Sigmoid colon (tissue), 7 donors: Measurements from ENCODE around the gene IFI35. TPM values are rescaled to one million over a fixed set of nuclear protein-coding genes. Genes with fewer than 3 reads are reported as not detected.
"Not testable (repeated sequence)": the region's sequence is repeated elsewhere in the genome, so short reads cannot be mapped to it uniquely, and the experiment has no call there.

Experiments used
- DNase-seq: peaks from one replicate; pipeline ENCODE4 v3.0.0-alpha.2; 2019
- H3K27ac ChIP-seq, 4 donors: fragments of 200-600 bp; sonication (generic); one replicate each; pipeline ENCODE4 v1.5.1; 2016 to 2019; ENCODE audit warnings: mild to moderate bottlenecking in 1 of 4
- H3K27me3 ChIP-seq, 3 donors: fragments of 200-600 bp; sonication (generic); one replicate each; pipeline ENCODE4 v1.5.1; 2019; ENCODE audit warnings: mild to moderate bottlenecking in 1 of 3
- H3K36me3 ChIP-seq, 4 donors: fragments of 200-600 bp; sonication (generic); one replicate each; pipeline ENCODE4 v1.5.1; 2016 to 2019
- H3K4me1 ChIP-seq, 4 donors: fragments of 200-600 bp; sonication (generic); one replicate each; pipeline ENCODE4 v1.5.1; 2017 to 2019
- H3K4me3 ChIP-seq, 4 donors: fragments of 200-600 bp; sonication (generic); one replicate each; pipeline ENCODE4 v1.5.1; 2017 to 2019; ENCODE audit warnings: mild to moderate bottlenecking in 2 of 4, moderate library complexity in 1 of 4
- H3K9me3 ChIP-seq, 4 donors: fragments of 200-600 bp in 3 of 4; sonication (generic) in 3 of 4; one replicate each; pipeline versions ENCODE4 v1.5.1 to v1.6.1; 2013 to 2019
- EP300 ChIP-seq, 4 donors: sonication (generic); formaldehyde crosslinking; IDR thresholded peaks; one replicate each; pipeline ENCODE4 v1.6.1; 2017; ENCODE audit warnings: antibody characterized with exemption in 4 of 4
- POLR2A ChIP-seq, 2 donors: fragments of 450-650 bp; IDR thresholded peaks; one replicate each; pipeline ENCODE4 v1.6.1; 2016; ENCODE audit warnings: antibody characterized with exemption in 2 of 2, mild to moderate bottlenecking in 2 of 2, moderate library complexity in 2 of 2
- POLR2AphosphoS5 ChIP-seq, 4 donors: sonication (generic); formaldehyde crosslinking; IDR thresholded peaks; one replicate each; pipeline ENCODE4 v1.6.1; 2017; ENCODE audit warnings: antibody characterized with exemption in 4 of 4
- WGBS, 2 donors: extraction: QIAGEN DNeasy Blood & Tissue Kit; methylation state at CpG; one replicate each; pipeline ENCODE4 v1.1.7; 2013; 5-methylcytosine and 5-hydroxymethylcytosine counted together
- intact Hi-C: fragments of 100-400 bp; cut with DNase I; formaldehyde crosslinking; loops from one replicate; pipeline ENCODE4 v1.15.1; 2023
- polyA plus RNA-seq, 3 donors: library from polyadenylated mRNA; stranded (reverse); fragments of 200-250 nt; gene quantifications; one replicate each; pipeline ENCODE4 v1.2.3, GENCODE V29; 2013
- total RNA-seq, 4 donors: library from RNA; depleted of rRNA; stranded (reverse); fragments of >200 nt; gene quantifications; one replicate each; pipeline ENCODE4 v1.1.0, GENCODE V29; 2016
- TF ChIP-seq, protein P1 (sequence below), 4 experiments: fragments of 450-650 bp in 3 of 4; fragments of 200-600 bp in 1 of 4; IDR thresholded peaks; one replicate each; pipeline ENCODE4 v1.5.1; 2016 to 2019; ENCODE audit warnings: antibody characterized with exemption in 4 of 4, mild to moderate bottlenecking in 3 of 4, moderate library complexity in 2 of 4
- donor health status: healthy with polysubstance abuse.
- donor health status: Bipolar disorder and iron deficiency.
- donor health status: healthy.

The IFI35 gene
- total and polyA plus RNA-seq, 7 donors = 22.4 to 77.9 (median 48.6) TPM

DNA sequence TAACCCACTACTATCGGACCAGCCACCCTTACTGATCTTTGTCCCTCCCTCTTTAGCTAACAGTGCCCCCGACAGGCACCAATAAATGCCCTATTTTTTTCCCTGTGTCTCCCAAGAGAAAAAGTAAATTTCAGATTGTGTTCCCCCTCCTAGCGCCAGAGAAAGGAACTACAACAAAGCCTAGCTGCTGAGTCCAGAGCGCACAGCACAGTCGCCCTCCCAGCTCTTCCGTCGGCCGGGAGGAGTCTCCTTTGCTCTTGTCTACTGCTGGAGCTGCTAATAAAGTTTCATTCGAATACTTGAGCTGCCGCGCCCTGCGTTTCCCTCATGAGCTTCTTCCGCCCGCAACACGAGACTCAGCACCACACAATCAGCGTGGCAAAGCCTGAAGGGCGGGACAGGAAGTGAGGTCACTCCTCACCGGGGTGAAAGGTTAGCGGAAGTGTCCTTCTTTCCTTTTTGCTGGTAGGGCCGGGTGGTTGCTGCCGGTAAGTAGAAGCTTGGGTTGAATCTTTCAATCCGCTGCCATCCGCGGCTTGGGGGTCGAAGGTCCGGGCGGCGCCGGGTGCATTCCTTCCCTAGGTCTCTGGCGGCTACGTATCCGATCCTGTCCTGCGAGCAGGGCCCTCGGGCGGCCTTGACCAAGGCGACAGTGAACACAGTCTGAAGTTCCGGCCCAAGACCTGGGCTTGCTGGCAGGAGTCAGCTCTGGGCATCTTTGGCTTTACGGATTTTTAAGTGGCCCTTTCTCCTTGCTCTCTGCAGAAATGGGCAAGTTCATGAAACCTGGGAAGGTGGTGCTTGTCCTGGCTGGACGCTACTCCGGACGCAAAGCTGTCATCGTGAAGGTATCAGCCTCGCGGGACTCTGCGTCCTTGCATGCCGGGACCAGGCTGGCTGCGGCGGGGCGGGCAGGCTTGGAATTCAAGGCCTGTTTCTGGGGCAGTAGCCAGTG lies 8.3 kb upstream of the IFI35 start, which contains the start of gene RPL27:
RPL27 (plus strand) TSS at position 436 of the 955 bp plus-strand sequence; CDS start at position 768, 332 bp downstream.
- peaks cover 5 to 52% (median 32%) of the 10 kb centered on the region in 4 donors for H3K36me3 ChIP-seq
- no peaks in the 10 kb centered on the region for H3K9me3 ChIP-seq
- DNase-seq = peak; percentile 100
- peak within 1 kb of the TSS; percentile 93 to 97 (median 94) for H3K27ac ChIP-seq
- WGBS, 2 donors = 0% methylated on average over 49 of the region's 49 CpGs
- H3K27me3 ChIP-seq = no peaks in the 10 kb centered on the region
- intact Hi-C loops = loop anchor here (2.0 to 5.0 kb wide), 3 partner anchors 17 to 173 kb away; partner anchors contain the start of genes AOC2, NBR1, PTGES3L and RUNDC1
- H3K4me3 ChIP-seq = peak within 1 kb of the TSS; percentile 66 to 88 (median 79)
- peaks cover 0 to 22% (median 22%) of the 10 kb centered on the region in 4 donors for H3K4me1 ChIP-seq
- TF ChIP-seq EP300 (IDR thresholded peaks at IDR 0.05) (peak in 2 of 4 donors; percentile 42 to 85), POLR2A (IDR thresholded peaks at IDR 0.05) (peak; percentile 75 to 88), POLR2AphosphoS5 (IDR thresholded peaks at IDR 0.05) (peak; percentile 90 to 95 (median 92))
- TF ChIP-seq, protein P1, sequence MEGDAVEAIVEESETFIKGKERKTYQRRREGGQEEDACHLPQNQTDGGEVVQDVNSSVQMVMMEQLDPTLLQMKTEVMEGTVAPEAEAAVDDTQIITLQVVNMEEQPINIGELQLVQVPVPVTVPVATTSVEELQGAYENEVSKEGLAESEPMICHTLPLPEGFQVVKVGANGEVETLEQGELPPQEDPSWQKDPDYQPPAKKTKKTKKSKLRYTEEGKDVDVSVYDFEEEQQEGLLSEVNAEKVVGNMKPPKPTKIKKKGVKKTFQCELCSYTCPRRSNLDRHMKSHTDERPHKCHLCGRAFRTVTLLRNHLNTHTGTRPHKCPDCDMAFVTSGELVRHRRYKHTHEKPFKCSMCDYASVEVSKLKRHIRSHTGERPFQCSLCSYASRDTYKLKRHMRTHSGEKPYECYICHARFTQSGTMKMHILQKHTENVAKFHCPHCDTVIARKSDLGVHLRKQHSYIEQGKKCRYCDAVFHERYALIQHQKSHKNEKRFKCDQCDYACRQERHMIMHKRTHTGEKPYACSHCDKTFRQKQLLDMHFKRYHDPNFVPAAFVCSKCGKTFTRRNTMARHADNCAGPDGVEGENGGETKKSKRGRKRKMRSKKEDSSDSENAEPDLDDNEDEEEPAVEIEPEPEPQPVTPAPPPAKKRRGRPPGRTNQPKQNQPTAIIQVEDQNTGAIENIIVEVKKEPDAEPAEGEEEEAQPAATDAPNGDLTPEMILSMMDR (IDR thresholded peaks at IDR 0.05) = peak; percentile 80 to 98 (median 87)

DNA sequence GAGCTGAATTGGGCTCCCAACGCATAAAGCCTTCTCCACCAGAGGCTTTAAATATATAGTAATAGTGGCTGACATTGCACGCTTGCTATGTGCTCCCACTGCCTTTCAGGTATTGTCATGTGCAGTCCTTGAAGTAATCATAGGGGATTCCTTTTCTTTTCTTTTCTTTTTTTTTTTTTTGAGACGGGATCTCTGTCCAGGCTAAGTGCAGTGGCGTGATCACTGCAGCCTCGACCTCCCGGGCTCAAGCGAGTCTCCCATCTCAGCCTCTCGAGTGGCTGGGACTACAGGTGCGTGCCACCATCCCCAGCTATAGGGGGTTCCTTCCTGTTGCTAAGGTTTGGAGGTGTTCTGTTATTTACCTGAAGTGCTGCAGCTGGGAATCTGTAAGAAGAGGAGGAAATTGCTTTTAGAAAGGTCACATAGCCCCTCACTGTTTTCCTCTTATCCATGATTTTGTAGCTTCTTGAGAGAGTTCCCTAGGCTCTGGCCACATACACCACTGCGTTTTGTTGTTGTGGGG lies 7.5 kb upstream of the IFI35 start:
- Histone ChIP-seq H3K36me3 (peaks cover 5 to 52% (median 34%) of the 10 kb centered on the region in 4 donors), H3K27ac (peak overlapping the region; percentile 93 to 97 (median 94)), H3K9me3 (no peaks in the 10 kb centered on the region), H3K4me1 (peaks cover 0 to 22% (median 22%) of the 10 kb centered on the region in 4 donors), H3K27me3 (no peaks in the 10 kb centered on the region), H3K4me3 (peak overlapping the region; percentile 66 to 88 (median 79))
- intact Hi-C loops = loop anchor here (2.0 to 5.0 kb wide), 3 partner anchors 18 to 172 kb away; partner anchors contain the start of genes AOC2, NBR1, PTGES3L and RUNDC1
- DNase-seq = no peak
- 6 to 15% methylated on average over 10 of the region's 10 CpGs for WGBS, 2 donors
- TF ChIP-seq POLR2AphosphoS5 (IDR thresholded peaks at IDR 0.05) = no peak
- TF ChIP-seq, protein P1 (IDR thresholded peaks at IDR 0.05) = no peak
- TF ChIP-seq POLR2A (IDR thresholded peaks at IDR 0.05) = no peak
- no peak for TF ChIP-seq EP300 (IDR thresholded peaks at IDR 0.05)

DNA sequence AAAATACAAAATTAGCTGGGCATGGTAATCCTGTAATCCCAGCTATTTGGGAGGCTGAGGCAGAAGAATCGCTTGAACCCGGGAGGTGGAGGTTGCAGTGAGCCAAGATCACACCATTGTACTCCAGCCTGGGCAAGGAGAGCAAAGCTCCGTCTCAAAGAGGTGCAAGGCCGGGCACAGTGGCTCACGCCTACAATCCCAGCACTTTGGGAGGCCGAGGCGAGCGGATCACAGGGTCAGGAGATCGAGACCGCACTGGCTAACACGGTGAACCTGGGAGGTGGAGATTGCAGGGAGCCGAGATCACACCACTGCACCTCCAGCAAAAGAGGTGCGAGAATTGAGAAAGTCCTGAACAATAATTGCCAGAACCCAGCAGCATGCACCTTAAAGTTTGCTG lies 5.7 kb upstream of the IFI35 start:
- H3K27ac ChIP-seq, intact Hi-C loops, H3K9me3 ChIP-seq, H3K27me3 ChIP-seq, H3K4me3 ChIP-seq, DNase-seq: not testable (repeated sequence)
- H3K36me3 ChIP-seq = peaks cover 5 to 57% (median 34%) of the 10 kb centered on the region in 4 donors
- peaks cover 0 to 22% (median 22%) of the 10 kb centered on the region in 4 donors for H3K4me1 ChIP-seq
- WGBS, 2 donors = 95 to 96% methylated on average over 13 of the region's 13 CpGs

GRCh38 chr17:43003542-43004172 lies 2.9 kb upstream of the IFI35 start:
- Histone ChIP-seq H3K27ac (peak overlapping the region in 3 of 4 donors; percentile 5 to 34 (median 10)), H3K9me3 (no peaks in the 10 kb centered on the region), H3K36me3 (peaks cover 5 to 57% (median 34%) of the 10 kb centered on the region in 4 donors), H3K27me3 (no peaks in the 10 kb centered on the region), H3K4me3 (no peak overlapping the region), H3K4me1 (peaks cover 0 to 33% (median 33%) of the 10 kb centered on the region in 4 donors)
- intact Hi-C loops = no loop called here
- DNase-seq = no peak
- 80 to 90% methylated on average over 5 of the region's 5 CpGs for WGBS, 2 donors
- TF ChIP-seq, protein P1 (IDR thresholded peaks at IDR 0.05) = no peak
- TF ChIP-seq POLR2AphosphoS5 (IDR thresholded peaks at IDR 0.05) (no peak), EP300 (IDR thresholded peaks at IDR 0.05) (no peak), POLR2A (IDR thresholded peaks at IDR 0.05) (no peak)
